ENCODE results near the gene NBPF20.
"Not testable (repeated sequence)": the region's sequence is repeated elsewhere in the genome, so short reads cannot be mapped to it uniquely, and the experiment has no call there.

DNA sequence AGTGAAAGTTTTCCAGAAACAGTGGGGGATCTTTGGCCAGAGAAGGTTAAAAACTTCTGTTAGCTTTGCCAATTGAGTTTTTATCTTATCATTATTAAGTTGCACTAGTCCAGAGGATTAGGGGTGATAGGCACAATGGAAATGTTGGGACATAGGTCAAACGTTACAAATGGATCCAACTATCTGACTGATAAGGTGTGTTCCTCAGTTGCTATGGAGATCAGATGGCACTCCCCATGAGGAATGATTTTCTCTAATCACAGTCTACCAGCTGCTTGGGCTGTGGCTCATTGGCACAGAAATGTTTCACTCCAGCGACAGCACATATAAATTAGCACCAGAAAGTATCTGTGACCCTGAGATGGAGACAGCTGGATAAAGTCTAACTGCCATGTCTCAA, 47.3 kb upstream of the NBPF20 start:
- TF ChIP-seq, protein P1, sequence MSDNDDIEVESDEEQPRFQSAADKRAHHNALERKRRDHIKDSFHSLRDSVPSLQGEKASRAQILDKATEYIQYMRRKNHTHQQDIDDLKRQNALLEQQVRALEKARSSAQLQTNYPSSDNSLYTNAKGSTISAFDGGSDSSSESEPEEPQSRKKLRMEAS (IDR thresholded peaks at IDR 0.05; ENCODE audit: insufficient read depth, insufficient read length), result not testable (repeated sequence)
- TF ChIP-seq, protein P2, sequence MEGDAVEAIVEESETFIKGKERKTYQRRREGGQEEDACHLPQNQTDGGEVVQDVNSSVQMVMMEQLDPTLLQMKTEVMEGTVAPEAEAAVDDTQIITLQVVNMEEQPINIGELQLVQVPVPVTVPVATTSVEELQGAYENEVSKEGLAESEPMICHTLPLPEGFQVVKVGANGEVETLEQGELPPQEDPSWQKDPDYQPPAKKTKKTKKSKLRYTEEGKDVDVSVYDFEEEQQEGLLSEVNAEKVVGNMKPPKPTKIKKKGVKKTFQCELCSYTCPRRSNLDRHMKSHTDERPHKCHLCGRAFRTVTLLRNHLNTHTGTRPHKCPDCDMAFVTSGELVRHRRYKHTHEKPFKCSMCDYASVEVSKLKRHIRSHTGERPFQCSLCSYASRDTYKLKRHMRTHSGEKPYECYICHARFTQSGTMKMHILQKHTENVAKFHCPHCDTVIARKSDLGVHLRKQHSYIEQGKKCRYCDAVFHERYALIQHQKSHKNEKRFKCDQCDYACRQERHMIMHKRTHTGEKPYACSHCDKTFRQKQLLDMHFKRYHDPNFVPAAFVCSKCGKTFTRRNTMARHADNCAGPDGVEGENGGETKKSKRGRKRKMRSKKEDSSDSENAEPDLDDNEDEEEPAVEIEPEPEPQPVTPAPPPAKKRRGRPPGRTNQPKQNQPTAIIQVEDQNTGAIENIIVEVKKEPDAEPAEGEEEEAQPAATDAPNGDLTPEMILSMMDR (IDR thresholded peaks at IDR 0.05; ENCODE audit: extremely low read depth in 1 of 2, insufficient read depth in 1 of 2, low read depth in 1 of 2, low read length in 2 of 2), result not testable (repeated sequence)
